Measurements from ENCODE around the gene ITSN2.

ITSN2 gene

DNA sequence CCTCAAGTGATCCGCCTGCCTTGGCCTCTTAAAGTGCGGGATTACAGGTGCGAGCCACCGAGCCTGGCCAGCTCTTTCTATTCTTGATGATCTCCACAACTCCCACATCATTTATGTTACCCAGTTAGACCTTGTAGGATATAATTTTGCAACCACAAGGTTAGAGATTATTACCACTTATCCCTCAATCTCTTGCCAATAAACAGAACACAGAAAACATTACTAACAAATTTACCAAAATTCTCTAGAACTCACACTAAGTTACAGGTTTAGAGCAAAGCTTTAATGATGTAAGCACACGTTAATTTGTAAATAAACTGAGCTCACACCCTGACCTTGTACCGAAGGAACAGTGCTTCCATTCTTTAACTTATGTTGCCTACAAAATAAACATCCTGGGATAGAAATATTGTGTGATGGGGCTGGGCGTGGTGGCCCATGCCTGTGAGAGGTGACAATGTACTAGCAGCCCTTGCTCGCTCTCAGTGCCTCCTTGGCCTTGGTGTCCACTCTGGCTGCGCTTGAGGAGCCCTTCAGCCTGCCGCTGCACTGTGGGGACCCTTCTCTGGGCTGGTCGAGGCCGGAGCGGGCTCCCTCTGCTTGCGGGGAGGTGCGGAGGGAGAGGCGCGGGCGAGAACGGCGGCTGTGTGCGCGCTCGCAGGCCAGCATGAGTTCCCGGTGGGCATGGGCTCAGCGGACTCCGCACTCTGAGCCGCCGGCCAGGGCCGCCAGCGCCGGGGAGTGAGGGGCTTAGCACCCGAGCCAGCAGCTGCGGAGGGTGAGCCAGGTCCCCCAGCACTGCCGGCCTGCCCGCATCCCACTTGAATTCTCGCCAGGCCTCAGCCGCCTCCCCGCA is 42.1 kb upstream of the ITSN2 start:
- no peak for DNase-seq (ENCODE audit: extremely low read depth, low read depth)
- H3K4me3 ChIP-seq (replicated peaks; ENCODE audit: low read depth, low read length) = no peak overlapping the region
- TF ChIP-seq, protein P1, sequence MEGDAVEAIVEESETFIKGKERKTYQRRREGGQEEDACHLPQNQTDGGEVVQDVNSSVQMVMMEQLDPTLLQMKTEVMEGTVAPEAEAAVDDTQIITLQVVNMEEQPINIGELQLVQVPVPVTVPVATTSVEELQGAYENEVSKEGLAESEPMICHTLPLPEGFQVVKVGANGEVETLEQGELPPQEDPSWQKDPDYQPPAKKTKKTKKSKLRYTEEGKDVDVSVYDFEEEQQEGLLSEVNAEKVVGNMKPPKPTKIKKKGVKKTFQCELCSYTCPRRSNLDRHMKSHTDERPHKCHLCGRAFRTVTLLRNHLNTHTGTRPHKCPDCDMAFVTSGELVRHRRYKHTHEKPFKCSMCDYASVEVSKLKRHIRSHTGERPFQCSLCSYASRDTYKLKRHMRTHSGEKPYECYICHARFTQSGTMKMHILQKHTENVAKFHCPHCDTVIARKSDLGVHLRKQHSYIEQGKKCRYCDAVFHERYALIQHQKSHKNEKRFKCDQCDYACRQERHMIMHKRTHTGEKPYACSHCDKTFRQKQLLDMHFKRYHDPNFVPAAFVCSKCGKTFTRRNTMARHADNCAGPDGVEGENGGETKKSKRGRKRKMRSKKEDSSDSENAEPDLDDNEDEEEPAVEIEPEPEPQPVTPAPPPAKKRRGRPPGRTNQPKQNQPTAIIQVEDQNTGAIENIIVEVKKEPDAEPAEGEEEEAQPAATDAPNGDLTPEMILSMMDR (IDR thresholded peaks at IDR 0.05; ENCODE audit: low read depth, low read length, missing control alignments) = no peak

DNA sequence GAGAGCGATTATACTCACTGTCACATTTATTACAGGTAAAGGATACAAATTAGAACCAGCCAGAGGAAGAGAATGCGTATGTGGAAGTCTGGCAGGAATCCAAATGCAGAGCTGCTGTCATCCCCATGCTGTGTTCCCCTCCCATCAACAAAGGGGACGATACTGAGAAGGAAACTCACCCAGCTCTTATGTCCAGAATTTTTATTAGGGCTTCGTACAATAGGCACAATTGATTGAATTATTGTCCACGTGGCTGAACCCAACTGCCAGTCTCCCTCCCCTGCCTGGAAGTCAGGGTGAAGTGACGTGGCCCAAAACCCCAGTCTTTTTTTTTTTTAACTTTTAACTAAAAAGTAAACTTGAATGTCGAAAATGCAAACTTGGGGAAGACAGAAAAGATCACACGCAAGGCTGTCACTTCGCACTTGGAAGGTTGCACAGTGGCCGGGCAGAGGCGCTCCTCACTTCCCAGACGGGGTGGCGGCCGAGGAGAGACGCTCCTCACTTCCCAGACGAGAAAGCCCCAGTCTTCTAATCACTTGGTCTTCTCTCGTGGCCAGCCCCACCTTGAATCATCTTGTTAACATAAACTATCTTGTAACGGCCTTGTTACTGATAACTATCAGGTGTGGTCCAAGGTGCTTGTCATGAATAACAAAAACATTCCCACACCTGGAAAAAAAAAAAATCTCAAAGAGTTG is 40.0 kb upstream of the ITSN2 start:
- DNase-seq (ENCODE audit: extremely low read depth, low read depth) = no peak
- no peak overlapping the region for H3K4me3 ChIP-seq (replicated peaks; ENCODE audit: low read depth, low read length)
- TF ChIP-seq, protein P1 (IDR thresholded peaks at IDR 0.05; ENCODE audit: low read depth, low read length, missing control alignments) = no peak

DNA sequence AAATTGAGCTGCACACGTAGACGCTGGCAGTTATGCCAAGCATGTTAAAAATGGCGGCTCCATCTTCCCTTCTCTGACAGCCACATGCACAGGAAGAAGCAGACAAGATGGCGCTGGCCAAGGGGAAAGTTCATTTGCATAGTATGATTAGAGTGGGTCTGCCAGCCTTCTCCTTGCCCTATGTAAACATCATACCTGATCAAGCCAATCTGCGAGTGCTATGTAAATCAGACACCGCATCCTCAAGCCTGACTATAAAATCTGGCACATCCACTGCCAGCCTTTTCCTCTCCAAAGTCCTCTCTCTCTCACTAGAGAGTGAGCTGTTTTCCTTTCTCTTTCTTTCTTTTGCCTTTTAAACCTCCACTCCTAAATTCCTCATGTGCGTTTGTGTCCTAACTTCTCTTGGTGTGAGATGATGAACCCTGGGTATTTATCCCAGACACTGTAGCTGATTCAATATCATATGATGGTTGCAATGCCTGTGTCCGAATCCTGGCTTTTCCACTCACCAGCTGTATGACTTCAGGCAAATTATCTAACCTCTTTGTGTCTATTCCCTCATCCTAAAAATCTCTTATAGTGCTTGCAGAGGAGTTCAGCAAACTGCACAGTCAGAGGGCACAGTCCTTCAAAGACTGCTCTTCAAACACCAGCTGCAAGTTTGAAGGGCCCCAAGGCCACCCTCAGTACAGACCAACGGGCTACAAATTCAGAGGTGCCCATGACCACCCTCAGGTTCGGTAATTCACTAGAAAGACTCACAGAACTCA is 39.3 kb upstream of the ITSN2 start:
- no peak overlapping the region for H3K4me3 ChIP-seq (replicated peaks; ENCODE audit: low read depth, low read length)
- TF ChIP-seq, protein P1 (IDR thresholded peaks at IDR 0.05; ENCODE audit: low read depth, low read length, missing control alignments) = no peak
- DNase-seq (ENCODE audit: extremely low read depth, low read depth) = no peak

DNA sequence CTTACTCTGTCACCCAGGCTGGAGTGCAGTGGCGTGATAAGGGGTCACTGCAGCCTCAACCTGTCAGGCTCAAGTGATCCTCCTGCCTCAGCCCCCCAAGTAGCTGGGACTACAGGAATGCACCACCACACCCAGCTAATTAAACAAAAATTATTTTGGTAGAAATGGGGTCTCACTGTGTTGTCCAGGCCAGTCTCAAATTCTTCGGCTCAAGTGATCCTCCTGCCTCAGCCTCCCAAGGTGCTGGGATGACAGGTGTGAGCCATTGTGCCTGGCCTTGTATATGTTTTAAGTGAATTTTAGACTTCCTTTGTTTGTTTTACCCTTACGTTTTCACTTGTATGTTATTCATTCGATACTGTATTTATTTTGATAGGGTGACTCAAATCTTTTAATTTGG is 34.7 kb upstream of the ITSN2 start:
- TF ChIP-seq, protein P1 (IDR thresholded peaks at IDR 0.05; ENCODE audit: low read depth, low read length, missing control alignments) = no peak
- no peak overlapping the region for H3K4me3 ChIP-seq (replicated peaks; ENCODE audit: low read depth, low read length)
- no peak for DNase-seq (ENCODE audit: extremely low read depth, low read depth)

DNA sequence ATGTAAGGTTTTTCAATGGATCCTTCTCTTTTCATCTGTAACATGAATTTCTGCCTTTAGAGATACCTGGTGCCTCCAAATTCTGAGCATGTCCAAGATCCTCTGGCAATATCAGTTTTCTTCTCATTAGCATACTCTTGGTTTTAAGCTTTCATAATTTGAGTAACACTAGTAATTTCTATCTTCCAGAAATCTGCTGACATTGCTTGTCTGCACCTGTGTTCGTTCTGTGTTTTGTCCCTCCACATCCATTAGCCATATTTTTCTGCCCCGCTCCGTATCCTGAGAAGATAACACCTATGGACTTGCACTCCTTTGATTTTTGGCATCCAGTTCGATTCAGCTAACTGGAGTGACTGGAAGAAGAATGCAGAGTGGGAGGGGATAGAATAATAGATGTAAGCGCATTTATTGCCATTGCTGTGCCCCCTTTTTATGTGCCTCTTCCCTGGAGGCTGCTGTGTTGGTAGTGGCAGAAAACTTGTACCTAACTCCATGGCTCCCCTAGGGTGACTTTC is 32.3 kb upstream of the ITSN2 start:
- no peak for DNase-seq (ENCODE audit: extremely low read depth, low read depth)
- TF ChIP-seq, protein P1 (IDR thresholded peaks at IDR 0.05; ENCODE audit: low read depth, low read length, missing control alignments) = no peak
- no peak overlapping the region for H3K4me3 ChIP-seq (replicated peaks; ENCODE audit: low read depth, low read length)

DNA sequence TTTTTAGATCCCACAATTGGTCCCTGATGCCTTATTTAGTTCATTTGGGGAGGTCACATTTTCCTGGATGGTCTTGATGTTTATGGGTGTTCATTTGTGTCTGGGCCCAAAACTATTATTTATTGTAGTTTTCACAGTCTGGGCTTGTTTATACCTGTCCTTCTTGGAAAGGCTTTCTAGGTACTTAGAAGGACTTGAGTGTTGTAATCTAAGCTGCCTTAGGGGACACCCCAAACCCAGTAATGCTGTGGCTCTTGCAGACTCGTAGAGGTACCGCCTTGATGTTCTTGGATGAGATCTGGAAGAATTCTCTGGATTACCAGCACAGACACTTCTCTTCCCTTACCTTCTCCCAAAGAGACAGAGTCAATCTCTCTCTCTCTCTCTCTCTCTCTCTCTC is 25.0 kb upstream of the ITSN2 start:
- no peak for DNase-seq (ENCODE audit: extremely low read depth, low read depth)
- TF ChIP-seq, protein P1 (IDR thresholded peaks at IDR 0.05; ENCODE audit: low read depth, low read length, missing control alignments) = no peak
- H3K4me3 ChIP-seq (replicated peaks; ENCODE audit: low read depth, low read length) = no peak overlapping the region

Measured in HFF-Myc (cell line).